GM19463 (cell line): ENCODE measurements around the gene LSP1.
"Not testable (repeated sequence)": the region's sequence is repeated elsewhere in the genome, so short reads cannot be mapped to it uniquely, and the experiment has no call there.

Experiments
- ATAC-seq: cut with Tn5 transposase; IDR thresholded peaks from one replicate; pipeline ENCODE4 v1.9.1; 2021; ENCODE audit warnings: mild to moderate bottlenecking, moderate library complexity; ENCODE audit not compliant: unreplicated experiment

The LSP1 gene

GRCh38 chr11:1852877-1853276 lies at the start of gene LSP1:
Gene LSP1 (plus strand): TSS chr11:1853084. CDS start chr11:1853145, 61 bp downstream.
- ATAC-seq, result peak; percentile 37

DNA sequence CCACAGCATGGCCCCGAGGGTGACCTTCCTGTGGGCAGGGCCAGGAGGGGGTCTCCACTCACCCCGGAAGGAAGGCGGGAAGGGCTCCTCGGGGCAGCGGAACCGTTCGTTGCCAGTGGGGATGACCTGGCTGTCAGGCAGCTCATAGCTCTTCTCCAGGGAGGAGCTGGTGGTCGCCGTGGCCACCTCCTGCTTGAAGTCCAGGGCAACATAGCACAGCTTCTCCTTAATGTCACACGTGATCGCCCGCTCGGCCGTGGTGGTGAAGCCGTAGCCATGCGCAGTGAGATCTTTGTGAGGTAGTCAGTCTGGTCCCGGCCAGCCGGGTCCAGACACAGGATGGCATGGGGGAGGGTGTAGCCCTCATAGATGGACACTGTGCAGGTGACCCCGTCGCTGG lies 49.6 kb upstream of the LSP1 start:
- no peak for ATAC-seq

DNA sequence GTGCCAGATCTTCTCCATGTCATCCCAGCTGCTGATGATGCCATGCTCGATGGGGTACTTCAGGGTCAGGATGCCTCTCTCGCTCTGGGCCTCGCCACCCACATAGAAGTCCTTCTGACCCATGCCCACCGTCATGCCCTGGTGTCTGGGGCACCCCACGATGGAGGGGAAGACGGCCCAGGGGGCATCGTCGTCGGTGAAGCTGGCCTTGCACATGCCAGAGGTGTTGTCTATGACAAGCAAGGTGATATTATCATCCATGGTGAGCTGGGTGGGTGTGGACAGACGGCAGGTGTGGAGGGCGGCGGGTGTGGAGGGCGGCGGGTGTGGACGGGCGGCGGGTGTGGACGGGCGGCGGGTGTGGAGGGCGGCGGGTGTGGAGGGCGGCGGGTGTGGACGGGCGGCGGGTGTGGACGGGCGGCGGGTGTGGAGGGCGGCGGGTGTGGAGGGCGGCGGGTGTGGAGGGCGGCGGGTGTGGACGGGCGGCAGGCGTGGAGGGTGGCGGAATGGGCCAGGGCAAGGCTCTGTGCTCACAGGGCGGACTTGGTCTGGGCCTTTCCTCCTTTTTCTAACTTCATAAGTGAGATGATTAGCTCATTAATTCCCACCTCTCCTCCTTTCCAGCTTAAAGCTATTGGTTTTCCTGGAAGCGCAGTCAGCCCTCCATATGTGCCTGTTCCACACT lies 48.9 kb upstream of the LSP1 start:
- not testable (repeated sequence) for ATAC-seq

GRCh38 chr11:1805525-1805924 lies 47.4 kb upstream of the LSP1 start:
- no peak for ATAC-seq

DNA sequence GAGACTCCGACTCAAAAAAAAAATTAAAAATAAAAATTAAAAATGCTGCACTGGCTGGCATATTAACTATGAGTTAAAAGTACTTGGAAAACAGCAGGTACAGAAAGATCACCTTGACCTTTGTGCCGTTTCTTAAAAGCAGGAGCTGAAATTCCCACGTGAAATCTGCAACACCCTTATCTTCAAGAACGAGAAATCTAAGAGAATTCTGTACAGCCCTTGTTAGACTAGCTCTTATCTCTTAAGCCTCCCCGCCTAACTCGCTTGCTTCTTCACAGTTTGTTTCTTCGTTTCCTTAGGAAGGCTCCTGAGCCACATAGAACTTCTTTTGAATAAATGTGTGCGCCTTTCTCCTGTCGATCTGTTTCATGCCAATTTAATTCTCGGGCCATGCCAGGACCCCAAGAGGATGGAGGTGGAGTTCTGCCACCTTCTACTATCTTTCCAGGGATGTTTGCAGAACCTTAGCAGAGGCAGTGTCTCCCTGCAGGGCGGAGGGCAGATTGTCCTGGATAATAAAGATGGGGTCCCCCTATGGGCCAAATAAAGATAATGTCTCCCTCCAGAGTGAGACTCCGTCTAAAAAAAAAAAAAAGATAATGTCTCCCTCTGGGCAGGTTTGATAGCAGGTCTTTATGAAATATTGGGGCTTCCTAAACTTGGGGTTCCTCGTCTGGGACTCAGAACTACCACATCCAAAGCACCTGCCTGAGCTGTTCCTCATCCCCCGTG lies 45.5 kb upstream of the LSP1 start:
- no peak for ATAC-seq

GRCh38 chr11:1810761-1811160 lies 42.1 kb upstream of the LSP1 start:
- ATAC-seq, result no peak

DNA sequence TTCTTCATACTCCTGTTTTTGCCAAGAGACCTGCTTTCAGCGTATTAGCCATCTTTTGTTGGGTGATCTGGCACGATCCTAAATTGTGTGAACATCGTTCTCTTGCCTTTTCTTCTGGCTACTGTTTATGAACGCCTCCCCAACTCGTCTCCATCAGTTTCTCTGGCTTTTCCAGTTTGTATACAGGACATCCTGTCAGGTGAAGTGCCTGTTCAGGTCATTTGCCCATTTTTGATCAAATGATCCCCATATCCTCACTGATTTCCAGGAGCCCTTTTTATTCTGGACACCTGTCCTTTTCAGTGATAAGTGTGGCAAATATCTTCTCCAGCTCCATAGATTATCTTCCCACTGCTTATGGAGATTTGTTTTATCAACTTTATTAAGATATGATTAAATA lies 40.6 kb upstream of the LSP1 start:
- no peak for ATAC-seq

GRCh38 chr11:1812801-1813200 lies 40.1 kb upstream of the LSP1 start:
- ATAC-seq, result no peak

- not testable (repeated sequence) for ATAC-seq
Observed at GRCh38 chr11:1813356-1813755, 39.5 kb upstream of the LSP1 start.

DNA sequence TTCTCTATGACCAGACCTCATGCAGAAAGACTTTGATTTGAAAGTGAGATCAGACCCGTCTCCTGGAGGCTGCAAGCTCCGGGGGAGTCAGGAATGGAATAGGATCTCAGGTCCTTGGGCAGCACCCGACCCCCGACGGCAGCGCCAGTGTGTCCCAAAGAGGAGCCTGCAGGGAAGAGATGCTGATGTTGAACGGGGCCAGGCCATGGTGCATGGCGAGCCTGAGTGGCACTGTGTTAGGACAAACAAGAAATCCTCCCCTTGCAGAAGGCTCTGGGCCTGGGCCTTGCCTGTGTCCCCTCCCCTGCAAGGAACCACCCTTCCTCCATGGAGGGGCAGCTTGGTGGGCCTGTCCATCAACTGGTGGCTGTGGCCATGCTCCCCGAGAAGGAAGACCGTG lies 38.2 kb upstream of the LSP1 start:
- no peak for ATAC-seq

GRCh38 chr11:1815311-1815710 lies 37.6 kb upstream of the LSP1 start:
- ATAC-seq, result no peak

DNA sequence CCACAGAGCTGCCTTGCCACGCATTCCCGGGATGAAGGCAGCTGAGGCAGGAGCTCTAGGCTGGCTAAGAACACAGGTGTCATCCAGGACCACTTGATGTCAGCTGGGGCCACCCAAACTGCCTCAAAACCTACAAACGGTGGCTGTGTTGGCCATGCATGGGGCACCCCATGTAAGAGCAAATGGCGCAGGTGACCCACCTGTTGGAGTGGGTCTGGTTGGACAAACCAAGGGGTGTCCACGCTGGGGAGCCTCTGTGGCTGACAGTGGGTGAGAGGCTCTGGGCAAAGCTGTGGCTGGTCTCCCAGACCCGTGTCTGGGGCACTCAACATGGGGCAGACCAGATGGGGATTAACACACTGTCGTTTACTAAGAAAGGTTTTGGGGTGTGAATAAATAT lies 37.1 kb upstream of the LSP1 start:
- ATAC-seq, result no peak

GRCh38 chr11:1817000-1817399 lies 35.9 kb upstream of the LSP1 start:
- no peak for ATAC-seq

- ATAC-seq, result no peak
Observed at GRCh38 chr11:1817511-1817910, 35.4 kb upstream of the LSP1 start.

DNA sequence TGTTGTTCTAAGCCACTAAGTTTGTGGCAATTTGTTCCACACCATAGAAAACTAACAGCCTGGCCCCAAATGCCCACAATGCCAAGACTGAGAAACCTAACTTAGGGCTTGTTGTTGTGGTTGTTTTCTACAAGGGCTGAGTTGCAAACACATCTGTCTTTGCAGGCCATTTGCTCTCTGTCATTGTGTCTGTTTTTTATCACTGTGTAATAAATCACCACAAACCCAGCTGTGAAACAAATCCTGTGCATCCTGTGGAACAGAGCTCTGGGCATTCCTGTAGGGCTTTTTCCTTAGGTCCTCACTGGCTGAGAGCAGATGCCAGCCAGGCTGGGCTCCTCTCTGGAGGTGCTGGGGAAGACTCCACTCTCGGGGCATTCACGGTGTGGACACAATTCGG lies 33.8 kb upstream of the LSP1 start:
- ATAC-seq, result no peak

DNA sequence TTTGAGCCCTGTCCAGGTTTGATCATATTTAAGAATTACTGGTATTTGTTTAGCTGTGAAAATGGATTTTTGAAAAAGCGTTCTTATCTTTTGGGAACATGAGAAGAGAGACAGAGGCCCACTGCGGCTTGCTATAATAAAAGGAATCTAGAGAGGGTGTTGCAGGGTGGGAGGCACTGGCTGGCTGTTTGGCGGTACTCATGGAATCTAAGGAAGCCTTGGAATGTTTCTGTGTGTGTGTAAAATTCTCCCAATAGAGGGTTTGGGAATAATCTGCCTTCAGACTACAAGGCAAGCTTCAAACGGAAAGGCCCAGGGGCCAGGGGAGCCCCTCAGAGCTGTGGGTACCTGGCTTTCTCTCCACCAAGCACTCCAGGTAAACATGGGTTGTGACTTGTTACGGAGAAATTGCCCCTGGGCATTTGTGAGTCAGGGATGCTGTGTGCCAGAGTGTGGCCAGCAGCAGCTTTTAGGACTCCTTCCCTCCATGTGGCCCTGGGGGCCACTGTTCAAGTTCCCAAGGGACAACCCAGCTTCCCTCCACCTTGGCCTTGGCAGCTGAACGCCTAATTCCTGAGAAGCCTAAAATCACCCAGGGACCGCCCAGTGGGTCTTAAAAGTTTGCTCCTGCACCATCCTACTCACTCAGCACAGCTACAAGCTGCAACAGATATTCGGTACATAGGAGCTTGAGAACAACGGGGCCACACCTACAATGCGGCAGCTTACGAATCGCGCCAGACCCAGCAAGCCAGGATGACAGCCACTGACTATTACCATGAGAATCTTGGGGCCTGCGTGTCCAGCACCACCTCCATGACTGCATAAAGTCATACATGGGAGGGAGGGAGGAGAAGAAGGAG lies 32.2 kb upstream of the LSP1 start:
- no peak for ATAC-seq

- no peak for ATAC-seq
Observed at GRCh38 chr11:1821562-1821961, 31.3 kb upstream of the LSP1 start.

DNA sequence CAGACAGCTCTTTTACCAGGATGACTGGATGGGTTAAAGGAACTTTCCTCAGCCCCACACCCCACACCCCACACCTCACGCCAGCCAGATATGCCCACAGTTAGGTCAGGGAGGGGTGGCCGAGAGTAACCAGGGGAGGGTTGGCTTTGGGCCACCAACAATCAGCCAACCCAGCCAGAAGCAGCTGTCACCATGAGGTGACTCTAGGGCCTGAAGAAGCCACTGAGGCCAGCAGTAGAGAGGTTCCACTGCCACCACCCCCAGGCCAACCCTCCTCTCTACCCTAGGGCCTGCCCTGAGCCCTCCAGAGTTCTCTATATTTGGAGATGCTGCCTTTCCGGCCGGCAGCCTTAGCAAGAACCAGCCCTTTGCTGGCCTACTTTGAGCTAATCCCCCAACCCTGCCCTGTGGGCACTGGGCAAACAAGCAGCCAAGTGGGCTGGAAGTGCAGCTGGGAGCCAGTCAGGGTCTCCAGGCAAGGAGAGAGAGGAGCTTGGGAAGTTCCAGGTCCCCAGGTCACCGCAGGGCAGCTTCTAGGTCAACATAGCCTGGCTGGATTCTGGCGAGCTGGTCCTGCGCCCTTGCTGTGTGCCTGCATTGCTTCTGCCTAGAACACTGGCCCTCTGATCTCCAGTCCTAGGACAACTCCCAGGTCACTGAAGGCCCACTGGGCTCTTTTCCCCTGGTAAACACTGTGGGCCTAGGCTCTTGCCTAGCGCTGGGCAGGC lies 30.1 kb upstream of the LSP1 start:
- no peak for ATAC-seq

DNA sequence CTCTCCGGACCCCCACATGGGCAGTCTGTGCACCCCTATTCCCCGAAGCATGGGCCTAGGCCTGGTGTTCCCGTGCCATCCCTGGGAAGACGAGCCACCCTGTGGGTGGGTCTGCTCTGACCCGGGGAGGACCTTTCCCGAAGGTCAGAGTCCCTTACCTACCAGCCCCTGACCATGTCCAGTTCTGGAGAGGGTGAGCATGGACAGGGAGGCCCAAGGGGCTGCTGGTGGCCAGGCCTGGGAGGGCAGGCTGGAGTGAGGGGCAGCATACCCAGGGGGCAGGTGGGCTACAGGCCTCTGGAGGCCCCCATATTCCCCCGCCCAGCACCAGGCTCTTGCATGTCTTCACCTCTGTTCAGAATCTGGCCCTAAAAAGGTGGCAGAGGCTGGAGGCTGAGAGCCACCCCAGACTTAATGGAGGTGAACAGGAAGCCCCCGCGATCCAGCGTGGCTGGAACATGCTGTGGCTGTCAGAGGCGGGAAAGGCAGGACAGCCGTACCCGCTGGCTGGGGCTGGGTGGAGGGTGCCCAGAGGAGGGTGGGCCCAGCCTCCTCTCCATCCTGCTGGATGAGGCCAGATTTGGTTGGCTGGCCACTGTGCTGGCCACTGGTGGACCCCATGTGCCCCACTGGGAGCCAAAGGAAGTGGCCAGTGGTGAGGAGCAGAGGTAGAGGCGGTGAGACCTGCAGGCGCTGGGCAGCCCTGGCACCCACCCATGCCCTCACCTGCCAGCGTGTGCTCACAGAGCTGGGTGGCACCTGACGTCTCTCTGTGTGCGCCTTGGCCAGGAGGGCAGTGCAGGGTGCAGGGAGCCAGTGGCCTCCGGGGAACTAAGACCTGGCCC lies 29.3 kb upstream of the LSP1 start:
- no peak for ATAC-seq
